Trophoblast cell (in vitro differentiated cells and primary cell): Measurements from ENCODE around the gene PRG3.

Experiments used
- DNase-seq, 2 donors: peaks; one replicate each; pipeline ENCODE4 v3.0.0-alpha.2; 2016
- H2AFZ ChIP-seq: 2 replicates; pipeline ENCODE4 v1.6.1; 2013; ENCODE audit warnings: low read length, moderate library complexity, mild to moderate bottlenecking; ENCODE audit not compliant: insufficient read depth, poor library complexity
- H2AK5ac ChIP-seq: 2 replicates; pipeline ENCODE4 v1.6.1; 2013; ENCODE audit warnings: mild to moderate bottlenecking, low read length
- H2BK120ac ChIP-seq: 2 replicates; pipeline ENCODE4 v1.6.1; 2013; ENCODE audit warnings: low read length, mild to moderate bottlenecking, moderate library complexity; ENCODE audit not compliant: insufficient read depth, poor library complexity
- H2BK12ac ChIP-seq: 2 replicates; pipeline ENCODE4 v1.6.1; 2013; ENCODE audit warnings: mild to moderate bottlenecking, low read length, moderate library complexity
- H2BK5ac ChIP-seq: 2 replicates; pipeline ENCODE4 v1.6.1; 2013; ENCODE audit warnings: low read length, low read depth, moderate library complexity, mild to moderate bottlenecking; ENCODE audit not compliant: poor library complexity
- H3K14ac ChIP-seq: 2 replicates; pipeline ENCODE4 v1.6.1; 2013; ENCODE audit warnings: mild to moderate bottlenecking, low read length
- H3K18ac ChIP-seq: 2 replicates; pipeline ENCODE4 v1.6.1; 2013; ENCODE audit warnings: mild to moderate bottlenecking, low read length
- H3K23ac ChIP-seq: 2 replicates; pipeline ENCODE4 v1.6.1; 2013; ENCODE audit warnings: low read length
- H3K27ac ChIP-seq: 2 replicates; pipeline ENCODE4 v1.5.1; 2013; ENCODE audit warnings: low read depth, mild to moderate bottlenecking, inconsistent platforms, low read length, moderate library complexity
- H3K27me3 ChIP-seq: 2 replicates; pipeline ENCODE4 v1.6.1; 2013; ENCODE audit warnings: inconsistent platforms, mild to moderate bottlenecking, low read length, moderate library complexity; ENCODE audit not compliant: insufficient read depth
- H3K36me3 ChIP-seq, 2 experiments: 1 replicate in 1 of 2; 2 replicates in 1 of 2; pipeline ENCODE4 v1.6.1; 2013; ENCODE audit warnings: low read length in 2 of 2, mild to moderate bottlenecking in 2 of 2, moderate library complexity in 1 of 2; ENCODE audit not compliant: insufficient read depth in 2 of 2, control insufficient read depth in 1 of 2
- H3K4ac ChIP-seq: 2 replicates; pipeline ENCODE4 v1.6.1; 2013; ENCODE audit warnings: low read depth, mild to moderate bottlenecking, low read length, moderate library complexity
- H3K4me1 ChIP-seq, 2 experiments: 1 replicate in 1 of 2; 2 replicates in 1 of 2; pipeline ENCODE4 v1.6.1; 2013; ENCODE audit warnings: low read length in 2 of 2, mild to moderate bottlenecking in 2 of 2, moderate library complexity in 1 of 2; ENCODE audit not compliant: insufficient read depth in 2 of 2, control insufficient read depth in 1 of 2
- H3K4me2 ChIP-seq: 2 replicates; pipeline ENCODE4 v1.6.1; 2013; ENCODE audit warnings: inconsistent platforms, mild to moderate bottlenecking, low read length, moderate library complexity
- H3K4me3 ChIP-seq: 2 replicates; pipeline ENCODE4 v1.5.1; 2013; ENCODE audit warnings: mild to moderate bottlenecking, low read depth, low read length, inconsistent platforms
- H3K79me1 ChIP-seq: one replicate; pipeline ENCODE4 v1.6.1; 2013; ENCODE audit warnings: low read length
- H3K79me2 ChIP-seq: 2 replicates; pipeline ENCODE4 v1.6.1; 2013; ENCODE audit warnings: low read length, mild to moderate bottlenecking; ENCODE audit not compliant: control insufficient read depth, insufficient read depth, poor library complexity
- H3K9ac ChIP-seq: 2 replicates; pipeline ENCODE4 v1.6.1; 2013; ENCODE audit warnings: mild to moderate bottlenecking, low read length
- H3K9me3 ChIP-seq: 2 replicates; pipeline ENCODE4 v1.6.1; 2013; ENCODE audit warnings: low read depth, mild to moderate bottlenecking, control low read depth, inconsistent platforms, low read length; ENCODE audit not compliant: insufficient read depth
- H4K12ac ChIP-seq: 2 replicates; pipeline ENCODE4 v1.6.1; 2013; ENCODE audit warnings: low read depth, mild to moderate bottlenecking, low read length, moderate library complexity
- H4K8ac ChIP-seq: 2 replicates; pipeline ENCODE4 v1.6.1; 2013; ENCODE audit warnings: low read depth, mild to moderate bottlenecking, low read length, moderate library complexity
- H4K91ac ChIP-seq: one replicate; pipeline ENCODE4 v1.6.1; 2013; ENCODE audit warnings: low read depth, mild to moderate bottlenecking, low read length, moderate library complexity
- WGBS: extraction: QIAGEN DNeasy Blood & Tissue Kit; methylation state at CpG from one replicate; pipeline ENCODE4 v1.1.7; 2013; ENCODE audit warnings: missing lambda C conversion rate; ENCODE audit not compliant: insufficient read length, insufficient coverage; ENCODE audit errors: extremely low coverage; 5-methylcytosine and 5-hydroxymethylcytosine counted together

Gene PRG3

DNA sequence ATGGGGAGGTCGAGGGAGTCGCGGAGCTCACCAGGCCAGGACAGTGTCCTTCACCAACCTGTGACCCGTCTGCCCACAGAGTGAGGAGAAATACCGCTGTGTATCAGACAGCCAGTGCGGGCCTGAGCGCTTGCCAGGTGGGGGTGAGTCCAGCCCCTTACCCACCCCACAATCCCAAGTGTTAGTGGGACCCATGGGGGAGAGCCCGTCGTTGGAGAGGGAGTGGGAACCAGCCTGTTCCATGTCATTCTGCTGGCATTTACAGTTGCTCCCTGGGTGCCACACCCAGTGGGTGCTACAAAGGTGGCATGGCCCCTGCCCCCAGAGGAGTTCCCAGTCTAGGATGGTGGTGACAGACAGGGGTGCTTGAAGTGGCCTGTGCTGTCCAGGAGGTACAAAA is 33.6 kb downstream of the PRG3 start:
- no peak for DNase-seq
- H3K23ac ChIP-seq, result no peak overlapping the region
- no peak overlapping the region for H2AFZ ChIP-seq
- no peaks in the 10 kb centered on the region for H3K27me3 ChIP-seq
- no peak overlapping the region for H2BK12ac ChIP-seq
- no peak overlapping the region for H3K27ac ChIP-seq
- no peak overlapping the region for H3K9ac ChIP-seq
- H3K14ac ChIP-seq, result no peak overlapping the region
- no peak overlapping the region for H3K4ac ChIP-seq
- no peaks in the 10 kb centered on the region for H3K36me3 ChIP-seq
- no peak overlapping the region for H4K8ac ChIP-seq
- H3K9me3 ChIP-seq, result no peaks in the 10 kb centered on the region
- H3K4me1 ChIP-seq, result peaks cover 0 to 3% of the 10 kb centered on the region in 2 experiments
- H3K79me2 ChIP-seq, result no peaks in the 10 kb centered on the region
- H2BK120ac ChIP-seq, result no peak overlapping the region
- H3K79me1 ChIP-seq, result peaks cover 1% of the 10 kb centered on the region
- H2BK5ac ChIP-seq, result no peak overlapping the region
- no peak overlapping the region for H4K91ac ChIP-seq
- no peak overlapping the region for H2AK5ac ChIP-seq
- WGBS, result no CpG with 5 or more reads among the region's 9 CpGs
- H3K18ac ChIP-seq, result no peak overlapping the region
- H3K4me3 ChIP-seq, result no peak overlapping the region
- H3K4me2 ChIP-seq, result no peak overlapping the region
- H4K12ac ChIP-seq, result no peak overlapping the region

DNA sequence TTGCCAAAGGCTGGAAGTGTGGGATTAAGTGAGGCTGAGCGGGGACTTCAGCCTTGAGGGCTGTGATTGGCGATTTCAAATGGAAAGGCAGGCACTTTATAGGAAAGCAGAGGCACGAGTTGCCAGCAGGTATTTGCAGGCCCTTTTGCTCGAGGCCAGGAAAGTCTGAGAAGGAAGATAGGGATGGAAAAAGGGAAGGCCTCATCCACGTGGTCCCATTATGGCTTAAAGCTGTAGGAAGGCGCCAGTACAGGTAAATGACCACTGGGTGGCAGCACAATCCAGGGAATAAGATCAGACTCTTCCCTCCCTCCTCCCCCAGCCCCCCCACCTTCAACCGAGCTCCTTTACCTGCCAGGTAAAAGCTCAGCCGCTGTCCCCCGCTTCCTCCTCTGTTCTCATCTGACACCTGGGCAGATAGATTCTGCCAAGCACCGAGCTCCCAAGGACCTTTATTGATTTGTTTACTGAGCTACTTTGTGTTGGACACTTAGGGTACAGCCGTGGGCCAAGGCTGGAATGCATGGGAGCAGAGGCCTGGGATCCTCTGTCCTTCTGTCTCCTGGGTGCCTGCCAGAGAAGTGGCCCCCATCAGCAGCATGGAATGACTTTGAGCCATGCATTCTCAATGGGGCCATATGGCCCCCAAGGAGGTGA is 35.3 kb downstream of the PRG3 start:
- no peak overlapping the region for H3K4me3 ChIP-seq
- H3K4ac ChIP-seq, result no peak overlapping the region
- H3K14ac ChIP-seq, result no peak overlapping the region
- no peaks in the 10 kb centered on the region for H3K27me3 ChIP-seq
- H4K8ac ChIP-seq, result no peak overlapping the region
- H3K4me2 ChIP-seq, result no peak overlapping the region
- peak; percentile 65 to 87 for DNase-seq
- no peak overlapping the region for H2BK12ac ChIP-seq
- H3K27ac ChIP-seq, result no peak overlapping the region
- H3K23ac ChIP-seq, result no peak overlapping the region
- H3K9ac ChIP-seq, result no peak overlapping the region
- H3K79me1 ChIP-seq, result peaks cover 1% of the 10 kb centered on the region
- H2AFZ ChIP-seq, result no peak overlapping the region
- no peaks in the 10 kb centered on the region for H3K9me3 ChIP-seq
- no peaks in the 10 kb centered on the region for H3K79me2 ChIP-seq
- H4K12ac ChIP-seq, result no peak overlapping the region
- no peak overlapping the region for H2BK120ac ChIP-seq
- no peak overlapping the region for H2AK5ac ChIP-seq
- H3K4me1 ChIP-seq, result peaks cover 0 to 3% of the 10 kb centered on the region in 2 experiments
- no peaks in the 10 kb centered on the region for H3K36me3 ChIP-seq
- H4K91ac ChIP-seq, result no peak overlapping the region
- no peak overlapping the region for H3K18ac ChIP-seq
- no peak overlapping the region for H2BK5ac ChIP-seq
- WGBS, result no CpG with 5 or more reads among the region's 11 CpGs

DNA sequence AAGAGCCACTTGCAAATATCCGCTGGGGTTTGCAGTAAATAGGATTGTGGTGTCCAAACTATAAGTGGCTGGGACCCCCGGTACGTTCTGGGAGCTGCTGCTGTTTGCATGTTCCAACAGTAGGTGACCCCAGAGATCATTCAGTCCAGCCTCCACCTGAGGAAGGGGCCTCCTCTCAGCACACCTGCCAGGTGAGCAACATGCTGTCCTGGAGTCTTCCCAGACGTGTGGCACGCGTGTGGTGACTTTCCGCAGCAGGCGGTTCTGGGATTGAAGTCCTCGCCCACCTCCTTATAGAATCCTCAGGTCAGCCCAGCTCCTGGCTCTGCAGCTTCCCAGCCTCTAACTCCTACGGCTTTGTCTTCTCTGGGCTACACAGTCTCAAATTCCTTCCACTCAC is 36.1 kb downstream of the PRG3 start:
- Histone ChIP-seq H3K9ac (peak overlapping the region; percentile 17), H4K8ac (no peak overlapping the region), H2AK5ac (no peak overlapping the region), H3K27ac (no peak overlapping the region), H2AFZ (no peak overlapping the region), H2BK5ac (no peak overlapping the region), H3K79me2 (no peaks in the 10 kb centered on the region), H4K12ac (no peak overlapping the region), H3K4me1 (peaks cover 7 to 9% of the 10 kb centered on the region in 2 experiments), H3K9me3 (no peaks in the 10 kb centered on the region), H3K36me3 (no peaks in the 10 kb centered on the region), H3K27me3 (no peaks in the 10 kb centered on the region), H2BK12ac (peak overlapping the region; percentile 35), H3K4ac (no peak overlapping the region), H3K4me3 (no peak overlapping the region), H2BK120ac (no peak overlapping the region), H3K4me2 (no peak overlapping the region), H4K91ac (no peak overlapping the region), H3K14ac (no peak overlapping the region), H3K23ac (no peak overlapping the region), H3K18ac (no peak overlapping the region), H3K79me1 (peaks cover 1% of the 10 kb centered on the region)
- WGBS, result no CpG with 5 or more reads among the region's 10 CpGs
- no peak for DNase-seq

DNA sequence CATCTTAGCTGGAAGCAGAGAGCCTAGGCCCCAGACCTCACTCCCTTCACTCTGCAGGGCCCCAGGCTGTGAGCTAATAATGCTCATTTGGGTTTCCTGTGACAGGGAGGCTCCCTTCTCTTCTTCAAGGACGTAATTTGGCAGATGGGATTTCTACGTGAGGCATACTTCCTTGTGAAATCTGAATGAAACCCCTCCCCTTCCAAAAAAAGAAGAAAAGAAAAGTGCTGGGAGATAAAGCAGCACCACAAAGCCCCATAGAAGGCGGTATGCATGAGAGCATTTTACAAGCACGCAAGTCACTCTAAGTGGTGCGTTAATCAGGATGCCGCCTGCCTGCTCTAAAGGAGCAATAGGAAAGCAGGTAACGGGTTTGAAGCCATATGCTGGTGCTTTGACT is 37.1 kb downstream of the PRG3 start:
- Histone ChIP-seq H3K18ac (no peak overlapping the region), H2BK5ac (no peak overlapping the region), H3K27me3 (no peaks in the 10 kb centered on the region), H4K8ac (no peak overlapping the region), H3K4ac (no peak overlapping the region), H3K4me3 (no peak overlapping the region), H3K79me2 (no peaks in the 10 kb centered on the region), H2AFZ (no peak overlapping the region), H2BK120ac (no peak overlapping the region), H3K9ac (no peak overlapping the region), H3K14ac (no peak overlapping the region), H3K9me3 (no peaks in the 10 kb centered on the region), H4K12ac (no peak overlapping the region), H3K4me1 (peaks cover 8 to 10% of the 10 kb centered on the region in 2 experiments), H3K4me2 (no peak overlapping the region), H4K91ac (no peak overlapping the region), H3K27ac (no peak overlapping the region), H2AK5ac (no peak overlapping the region), H2BK12ac (no peak overlapping the region), H3K23ac (no peak overlapping the region), H3K36me3 (no peaks in the 10 kb centered on the region), H3K79me1 (no peaks in the 10 kb centered on the region)
- WGBS, result no CpG with 5 or more reads among the region's 7 CpGs
- DNase-seq, result no peak
